Ecto neural progenitor cell (in vitro differentiated cells): ENCODE results near the gene ADGRB2.
A peak's percentile ranks its signal among the peaks of the same experiment; 100 is the strongest.
"Not testable (repeated sequence)": the region's sequence is repeated elsewhere in the genome, so short reads cannot be mapped to it uniquely, and the experiment has no call there.

Source experiments
- DNase-seq: peaks from one replicate; pipeline ENCODE4 v3.0.0-alpha.2; 2018; ENCODE audit warnings: low spot score

Gene ADGRB2

GRCh38 chr1:31725134-31725533 lies 39.0 kb downstream of the ADGRB2 start:
- no peak for DNase-seq

- DNase-seq = peak; percentile 87
These were observed 40.2 kb downstream of the ADGRB2 start for GRCh38 chr1:31723828-31724359.

- no peak for DNase-seq
These were observed 45.7 kb downstream of the ADGRB2 start for GRCh38 chr1:31718327-31718897.

GRCh38 chr1:31717341-31717740 lies 46.8 kb downstream of the ADGRB2 start:
- no peak for DNase-seq

GRCh38 chr1:31715873-31716220 lies 48.3 kb downstream of the ADGRB2 start:
- no peak for DNase-seq

- DNase-seq = peak; percentile 95
These were observed 48.9 kb downstream of the ADGRB2 start for GRCh38 chr1:31715087-31715872.

GRCh38 chr1:31714442-31715086 lies 49.6 kb downstream of the ADGRB2 start:
- peak; percentile 86 for DNase-seq

- no peak for DNase-seq
These were observed 51.5 kb downstream of the ADGRB2 start for GRCh38 chr1:31712630-31713029.

GRCh38 chr1:31712068-31712467 lies 52.1 kb downstream of the ADGRB2 start:
- no peak for DNase-seq

GRCh38 chr1:31708324-31708723 lies 55.8 kb downstream of the ADGRB2 start:
- no peak for DNase-seq

GRCh38 chr1:31707711-31708110 lies 56.4 kb downstream of the ADGRB2 start:
- no peak for DNase-seq

- DNase-seq = not testable (repeated sequence)
These were observed 57.0 kb downstream of the ADGRB2 start for GRCh38 chr1:31707059-31707600.

GRCh38 chr1:31706384-31707058 lies 57.6 kb downstream of the ADGRB2 start:
- no peak for DNase-seq

GRCh38 chr1:31705080-31705866 lies 58.9 kb downstream of the ADGRB2 start:
- DNase-seq = peak; percentile 76

GRCh38 chr1:31704271-31705079 lies 59.7 kb downstream of the ADGRB2 start:
- no peak for DNase-seq

- DNase-seq = no peak
These were observed 60.5 kb downstream of the ADGRB2 start, which contains the start of gene COL16A1 for GRCh38 chr1:31703431-31704270. Gene COL16A1 (minus strand): TSS chr1:31704017. CDS start chr1:31702193, 1,824 bp downstream.

- DNase-seq = no peak
These were observed 61.2 kb downstream of the ADGRB2 start for GRCh38 chr1:31702836-31703404.

GRCh38 chr1:31701091-31701736 lies 62.9 kb downstream of the ADGRB2 start:
- no peak for DNase-seq
